Ureter (tissue), 1 donor: ENCODE results near the gene NTM. TPM values are rescaled to one million over a fixed set of nuclear protein-coding genes. Genes with fewer than 3 reads are reported as not detected.

Experiments
- DNase-seq: peaks from one replicate; pipeline ENCODE4 v3.0.0-alpha.2; 2020; ENCODE audit warnings: low spot score
- total RNA-seq: library from RNA; stranded (reverse); gene quantifications from one replicate; pipeline ENCODE4 v1.2.4, GENCODE V29; 2023
- donor health status: DM: yes; HTN: yes; CAD: no.

The NTM gene
- total RNA-seq, 1 donor from 2014 or later: 9.9 TPM

DNA sequence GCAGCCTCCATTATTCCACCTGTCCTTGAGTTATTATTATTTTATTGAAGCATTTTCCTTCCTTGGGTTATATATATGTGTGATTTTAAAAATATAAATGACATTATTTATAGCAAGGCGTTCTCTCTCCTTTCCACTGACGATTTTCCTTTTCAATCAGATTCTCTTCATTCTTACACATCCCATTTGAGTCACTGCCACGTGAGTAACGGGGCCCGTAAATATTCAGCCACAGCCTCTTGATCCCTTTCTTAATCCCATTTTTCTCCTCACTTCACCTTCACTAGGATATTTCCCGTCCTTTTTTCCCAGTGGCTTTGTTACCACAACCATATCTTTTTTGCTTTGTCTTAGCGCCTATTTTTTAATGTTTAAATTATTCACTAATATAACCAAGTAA, 396.2 kb downstream of the NTM start:
- no peak for DNase-seq

DNA sequence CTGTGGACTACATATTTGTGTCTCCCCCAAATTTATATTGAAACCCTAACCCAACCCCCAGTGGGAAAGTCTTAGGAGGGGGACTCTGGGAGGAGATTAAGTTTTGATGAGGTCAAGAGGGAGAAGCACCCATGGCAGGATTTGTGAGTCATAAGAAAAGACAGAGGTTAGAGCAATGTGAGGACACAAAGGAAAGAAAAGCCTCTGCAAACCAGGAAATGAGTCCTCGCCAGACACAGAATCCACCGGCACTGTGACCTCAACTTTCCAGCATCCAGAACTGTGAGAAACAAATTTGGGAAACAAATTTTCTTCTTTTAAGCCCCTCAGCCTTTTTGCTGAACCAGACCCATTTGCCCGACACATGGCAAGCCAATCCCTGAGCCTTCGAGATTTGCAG, 397.0 kb downstream of the NTM start:
- no peak for DNase-seq

DNA sequence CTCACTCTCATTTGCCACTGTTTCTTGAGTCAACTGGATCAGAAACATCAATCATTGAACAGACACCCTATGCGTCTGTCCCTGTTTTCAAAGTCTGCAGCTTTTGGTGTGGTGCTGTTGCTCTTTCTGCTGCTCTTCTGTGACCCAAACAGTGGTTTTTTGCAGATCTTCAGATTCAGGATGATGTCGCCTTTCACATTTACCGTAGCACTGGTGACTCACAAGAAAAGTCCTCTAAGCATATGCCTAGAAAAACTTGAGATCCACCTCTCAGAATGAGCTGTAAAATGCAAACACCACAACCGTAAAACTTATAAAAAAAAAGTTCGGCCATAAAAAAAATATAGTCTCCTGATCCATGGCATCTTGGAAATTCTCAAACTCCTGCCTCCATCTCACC, 400.4 kb downstream of the NTM start:
- DNase-seq: no peak

DNA sequence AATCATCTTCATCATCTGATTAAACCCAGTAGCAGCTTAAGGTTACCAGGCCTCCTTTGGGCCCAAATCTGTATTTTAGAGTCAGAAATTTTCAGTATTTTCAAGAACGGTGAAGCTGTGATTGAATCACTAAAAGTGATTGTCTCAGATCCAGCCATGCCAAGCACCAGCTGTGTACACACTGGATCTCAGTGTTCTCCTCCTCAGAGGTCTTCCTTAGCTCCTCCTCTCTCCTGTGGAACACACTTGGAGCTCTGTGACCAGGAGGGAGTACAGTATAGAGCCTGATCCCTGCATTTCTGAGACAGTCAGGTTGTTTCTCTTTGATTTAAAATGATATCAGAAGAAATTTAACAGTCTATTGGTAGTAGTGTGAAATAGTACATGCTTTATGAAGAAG, 401.1 kb downstream of the NTM start:
- no peak for DNase-seq

DNA sequence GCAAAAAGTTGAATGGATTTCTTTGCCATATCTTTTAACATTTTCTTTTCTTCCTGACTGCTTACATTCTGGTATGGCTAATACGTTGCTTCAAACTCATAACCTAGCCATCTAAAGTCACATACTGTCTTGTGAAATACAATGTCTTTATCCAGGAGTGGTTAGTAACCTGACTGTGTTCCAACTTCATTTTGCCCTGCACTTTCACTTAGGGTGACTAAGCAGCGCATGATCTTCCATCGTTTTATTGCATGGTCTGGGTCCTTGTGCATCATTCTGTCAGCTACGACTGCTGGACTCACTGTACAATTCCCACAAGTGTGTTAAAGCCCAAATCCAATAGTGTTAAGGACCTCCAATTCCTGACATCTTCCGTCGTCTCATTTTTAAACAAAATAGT, 403.2 kb downstream of the NTM start:
- DNase-seq: no peak

DNA sequence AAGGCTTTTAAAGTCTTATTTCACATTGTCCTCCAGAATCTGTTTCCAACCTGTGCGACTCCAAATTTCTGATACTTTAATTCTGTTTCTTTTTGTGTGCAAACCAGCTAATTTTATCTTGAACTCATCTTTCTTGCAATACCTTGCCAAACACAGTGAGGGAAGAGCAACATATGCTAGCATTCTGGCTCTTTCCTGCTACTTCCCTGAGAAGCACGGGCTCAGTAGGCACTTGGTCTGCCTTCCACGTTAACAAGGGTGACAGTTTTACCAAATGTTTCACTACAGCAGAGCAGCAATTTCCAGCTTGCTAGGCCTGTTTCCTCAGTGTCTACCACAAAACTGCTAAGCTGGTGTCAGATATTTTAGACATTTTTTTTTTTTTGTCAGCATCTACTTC, 405.8 kb downstream of the NTM start:
- no peak for DNase-seq

DNA sequence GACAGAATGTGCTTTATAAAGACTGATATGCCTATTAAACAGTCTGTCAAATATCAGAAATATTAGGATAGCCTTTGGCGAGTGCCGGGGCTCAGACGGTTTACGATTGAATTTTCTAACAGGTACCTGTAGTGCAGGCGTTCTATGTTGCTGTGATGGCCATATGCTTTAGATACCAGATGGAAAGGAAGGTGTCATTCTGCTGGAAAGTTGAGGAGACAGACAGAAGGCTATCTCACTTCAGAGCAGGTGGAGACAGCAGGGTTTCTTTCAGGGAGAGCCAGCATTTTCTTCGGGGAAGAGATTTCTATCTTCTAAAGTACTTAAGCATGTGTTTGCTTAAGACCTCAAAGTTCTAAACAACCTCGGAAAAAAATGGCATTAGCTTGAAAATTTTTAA, 415.4 kb downstream of the NTM start:
- no peak for DNase-seq

DNA sequence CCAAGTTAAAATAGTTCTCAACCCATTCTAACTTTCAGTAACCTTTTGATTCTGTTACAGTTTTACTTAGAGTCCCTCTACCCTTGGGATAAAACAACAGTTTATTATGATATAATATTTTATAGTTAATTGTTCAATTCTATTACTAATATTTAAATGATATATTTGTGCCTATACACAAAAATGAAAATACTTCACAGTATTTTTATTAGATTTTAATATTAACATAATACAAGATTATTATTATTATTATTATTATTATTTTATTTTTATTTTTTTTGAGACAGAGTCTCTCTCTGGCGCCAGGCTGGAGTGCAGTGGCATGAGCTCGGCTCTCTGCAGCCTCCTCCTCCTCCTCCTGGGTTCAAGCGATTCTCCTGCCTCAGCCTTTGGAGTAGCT, 416.7 kb downstream of the NTM start:
- DNase-seq: no peak

DNA sequence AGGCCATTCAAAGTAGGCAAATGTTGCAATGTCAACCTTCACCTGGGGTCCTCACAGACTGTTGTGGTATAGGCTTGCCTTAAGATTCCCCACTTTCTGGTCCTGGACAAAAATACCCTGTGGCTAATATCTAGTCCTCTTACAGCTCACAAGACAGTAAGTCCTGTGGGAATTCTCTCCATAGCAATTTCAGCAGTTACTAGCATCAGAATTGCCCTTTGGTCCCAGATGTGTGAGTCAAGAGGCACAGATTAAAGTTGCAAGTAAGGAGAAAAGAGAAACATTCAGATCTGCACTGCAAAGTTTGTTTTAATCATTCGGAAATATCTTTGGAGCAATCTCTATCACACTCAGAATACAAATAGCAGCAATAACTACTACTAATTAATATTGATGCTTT, 420.2 kb downstream of the NTM start:
- DNase-seq: no peak

DNA sequence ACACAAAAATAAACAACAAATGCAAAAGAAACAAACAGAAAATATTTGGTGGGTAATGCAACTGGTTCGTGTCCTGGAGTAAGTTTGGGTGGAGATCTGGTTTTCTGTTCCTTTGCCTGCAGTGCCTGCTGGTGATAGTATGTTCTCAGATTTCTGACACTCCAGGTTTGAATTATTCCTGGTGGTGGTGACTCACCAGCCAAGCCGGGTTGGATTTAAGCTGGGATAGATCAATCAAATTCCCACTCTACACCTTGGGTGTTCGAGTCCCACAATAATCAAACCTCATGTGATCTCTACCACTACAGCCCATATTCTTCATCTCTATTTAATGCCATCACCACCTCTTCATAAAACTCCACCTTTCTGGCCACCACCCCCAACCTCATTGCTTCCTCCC, 421.8 kb downstream of the NTM start:
- no peak for DNase-seq

DNA sequence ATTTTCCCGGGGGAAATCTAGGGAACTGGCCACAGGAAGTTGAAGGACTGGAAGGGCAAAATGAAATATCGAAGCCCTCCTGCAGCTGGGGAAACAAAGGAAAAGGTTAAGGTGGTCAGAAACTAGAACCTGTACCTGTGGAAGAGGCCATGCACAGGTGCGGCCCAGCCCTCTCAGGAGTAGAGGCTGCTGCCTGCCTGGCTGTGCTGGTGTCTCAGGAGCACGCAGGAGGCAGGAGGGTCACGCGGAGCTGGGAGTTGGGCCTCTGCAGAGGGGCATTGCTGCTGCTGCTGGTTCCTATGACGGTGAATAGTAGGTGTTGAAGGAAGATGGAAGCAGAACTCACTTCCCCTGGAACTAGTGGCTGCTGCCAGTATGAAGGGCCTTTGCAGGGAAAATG, 425.7 kb downstream of the NTM start:
- no peak for DNase-seq

DNA sequence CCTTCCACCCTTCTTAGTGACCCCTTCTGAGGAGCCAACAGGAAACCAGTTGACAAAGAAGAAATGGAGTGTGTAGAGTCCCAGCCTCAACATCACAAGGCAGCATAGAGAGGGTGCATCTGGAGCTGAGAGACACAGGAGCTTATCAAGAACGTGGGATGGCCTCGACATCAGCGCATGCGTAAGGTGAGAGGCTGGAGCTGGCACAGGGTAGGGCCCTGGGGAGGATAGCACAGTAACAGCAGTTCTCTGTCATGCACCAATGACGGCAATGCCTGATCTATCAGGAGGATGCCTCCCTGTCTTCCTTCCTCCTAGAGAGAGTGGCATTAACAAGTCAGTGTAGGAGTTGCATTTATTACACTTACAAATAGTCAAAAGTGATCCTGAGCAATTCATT, 426.1 kb downstream of the NTM start:
- DNase-seq: no peak

DNA sequence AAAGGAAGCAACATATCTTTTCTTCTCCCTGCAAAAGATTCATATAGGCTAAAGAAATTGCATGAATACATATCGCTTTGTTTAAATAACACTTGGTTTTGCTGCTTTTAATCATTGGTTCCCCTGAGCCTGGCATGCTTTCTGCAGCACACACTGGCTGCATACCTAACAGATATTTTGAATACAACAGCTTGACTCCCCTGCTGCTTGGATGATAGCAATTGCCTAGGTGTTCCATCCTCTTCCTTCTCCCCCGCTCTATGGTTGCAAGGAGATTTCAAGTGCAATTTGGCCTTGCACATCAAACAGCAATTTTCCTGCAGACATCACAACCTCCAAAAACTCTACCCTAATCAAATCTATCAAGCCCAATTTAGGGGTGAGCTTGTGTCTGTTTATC, 430.0 kb downstream of the NTM start:
- DNase-seq: no peak

DNA sequence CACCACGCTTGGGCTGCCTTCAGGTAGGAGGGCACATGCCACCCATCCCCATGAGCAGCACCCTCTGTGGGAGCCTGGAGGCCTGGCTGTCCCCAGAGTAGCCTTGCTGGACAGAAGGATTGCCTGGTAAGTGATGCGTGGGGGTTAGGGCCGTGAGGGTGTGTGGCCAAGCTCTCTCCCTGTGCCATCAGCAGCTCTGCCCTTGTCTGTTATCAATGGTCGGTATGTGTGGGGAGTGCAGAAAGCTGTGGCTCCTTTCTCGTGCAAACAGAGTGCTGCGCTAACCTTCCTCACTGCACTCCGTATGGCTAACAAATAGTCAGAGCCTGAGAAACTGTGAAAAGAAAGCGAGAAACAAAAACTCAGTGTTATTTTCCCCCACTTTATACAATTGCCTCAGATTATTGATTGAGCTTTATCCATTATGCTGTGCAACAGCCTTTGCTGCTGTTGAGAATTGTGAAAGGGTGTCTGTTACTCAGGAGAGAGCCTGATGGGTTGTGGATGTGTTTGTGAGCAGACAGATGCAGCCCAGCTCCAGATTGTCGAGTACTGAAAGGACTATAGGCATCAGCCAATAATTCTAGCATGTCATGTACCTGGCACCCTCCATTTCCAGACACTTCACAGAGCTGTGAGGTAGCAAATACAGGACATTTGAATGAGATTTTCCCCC, 432.2 kb downstream of the NTM start:
- DNase-seq: no peak

DNA sequence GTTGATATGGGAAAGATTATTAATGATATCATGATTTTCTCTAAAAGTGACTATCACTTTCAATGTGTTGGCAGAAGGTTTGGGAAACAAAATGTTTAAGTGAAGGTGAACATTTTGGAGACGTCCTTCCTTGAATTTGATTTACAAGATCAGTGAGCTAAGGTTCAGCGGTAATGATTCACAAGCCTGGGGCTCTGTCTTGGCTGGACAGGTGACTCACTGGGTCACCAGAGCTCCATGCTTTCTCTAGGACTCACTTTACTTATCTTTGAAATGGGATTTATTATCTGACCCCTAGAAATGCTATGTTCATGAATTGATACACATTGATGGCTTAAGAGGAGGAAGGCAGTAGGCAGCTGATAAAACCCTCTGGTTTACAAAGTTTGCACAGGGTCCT, 437.5 kb downstream of the NTM start:
- no peak for DNase-seq

DNA sequence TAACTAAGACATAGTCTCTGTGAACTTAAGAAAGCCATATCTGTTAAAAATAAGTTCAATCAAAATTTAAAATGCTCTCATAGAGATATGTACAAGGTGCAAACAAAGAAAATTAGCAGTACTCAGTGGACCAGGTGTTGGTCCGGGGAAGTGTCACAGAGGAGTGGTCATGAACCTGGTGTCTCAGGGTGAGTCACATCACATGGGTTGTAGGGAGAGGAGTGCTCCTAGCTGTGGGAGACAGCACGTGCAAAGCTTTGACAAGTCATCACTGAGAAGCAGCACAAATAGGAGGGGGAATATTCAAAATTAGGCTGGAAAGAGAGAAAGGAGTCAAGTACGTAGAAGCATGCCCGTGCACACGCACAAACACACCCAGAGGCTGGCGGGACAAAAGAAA, 438.1 kb downstream of the NTM start:
- DNase-seq: no peak

DNA sequence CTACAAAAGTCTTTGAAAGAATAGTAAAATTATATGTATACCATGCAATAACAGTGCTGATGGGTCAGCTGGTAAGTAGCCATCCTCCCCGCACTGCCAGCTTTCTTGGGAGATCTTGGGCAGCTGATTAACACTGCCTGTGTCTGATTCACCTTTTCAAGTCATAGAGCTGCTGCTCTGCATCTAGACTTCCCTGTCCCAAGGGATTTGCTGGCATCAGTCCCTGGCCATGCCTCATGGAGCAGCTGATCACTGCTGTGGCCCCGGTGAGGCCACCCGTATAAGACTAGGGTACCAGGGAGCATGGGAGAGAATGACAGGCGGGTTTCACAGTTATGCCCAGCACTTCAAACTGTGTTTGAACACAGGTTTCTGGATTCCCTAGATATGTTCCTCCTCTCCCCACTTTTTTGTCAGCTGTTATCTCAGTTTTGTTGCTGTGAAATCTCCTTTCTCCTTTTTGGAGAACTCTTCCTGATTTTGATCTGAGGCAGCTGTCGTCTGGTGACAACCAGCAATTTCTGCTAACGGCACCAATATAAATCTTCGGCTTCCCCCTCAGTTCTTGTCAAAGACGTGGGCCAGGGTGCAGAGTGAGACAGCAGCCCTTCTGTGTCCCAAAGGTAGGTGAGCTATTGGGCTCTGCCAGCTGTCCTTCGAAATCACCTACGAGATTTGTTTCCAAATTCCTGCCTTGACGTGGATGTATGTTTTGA, 438.9 kb downstream of the NTM start:
- no peak for DNase-seq

DNA sequence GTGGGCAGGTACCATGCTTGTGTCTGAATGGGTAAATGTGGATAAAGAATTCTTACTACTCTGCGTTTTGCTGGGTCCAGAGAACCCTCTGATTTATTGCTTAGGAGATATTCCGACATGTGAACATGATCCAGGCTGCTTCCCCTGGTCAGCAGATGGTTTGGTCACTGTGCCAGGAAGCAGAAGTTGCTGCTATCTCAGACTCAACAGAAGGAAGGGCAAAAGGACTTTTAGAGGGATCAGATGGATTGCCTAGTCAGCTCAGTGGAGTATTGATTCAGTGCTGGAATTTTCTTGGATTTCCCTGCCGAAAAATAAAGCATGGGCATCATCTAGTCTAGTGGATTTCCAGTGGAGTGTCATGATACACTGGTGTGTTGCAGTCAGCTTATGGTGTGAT, 440.1 kb downstream of the NTM start:
- DNase-seq: no peak

DNA sequence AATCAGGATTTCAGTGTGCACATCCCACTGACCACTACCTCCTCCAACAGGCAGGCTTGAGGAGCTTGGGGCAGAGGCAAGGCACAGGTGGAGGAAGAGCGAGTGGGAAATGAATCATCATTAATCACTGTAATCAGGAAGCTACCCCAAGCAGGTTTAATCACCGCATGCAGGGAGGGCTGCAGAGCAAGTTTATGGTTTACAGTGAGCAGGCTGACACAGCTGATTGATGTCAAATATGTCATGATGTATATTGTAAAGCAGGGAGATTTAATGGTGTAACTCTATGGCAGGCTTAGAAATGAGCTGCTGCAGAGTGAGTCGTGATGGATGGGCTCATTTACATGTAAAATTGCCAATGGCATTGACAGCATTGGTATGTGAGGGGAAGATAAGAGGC, 441.0 kb downstream of the NTM start:
- DNase-seq: no peak

DNA sequence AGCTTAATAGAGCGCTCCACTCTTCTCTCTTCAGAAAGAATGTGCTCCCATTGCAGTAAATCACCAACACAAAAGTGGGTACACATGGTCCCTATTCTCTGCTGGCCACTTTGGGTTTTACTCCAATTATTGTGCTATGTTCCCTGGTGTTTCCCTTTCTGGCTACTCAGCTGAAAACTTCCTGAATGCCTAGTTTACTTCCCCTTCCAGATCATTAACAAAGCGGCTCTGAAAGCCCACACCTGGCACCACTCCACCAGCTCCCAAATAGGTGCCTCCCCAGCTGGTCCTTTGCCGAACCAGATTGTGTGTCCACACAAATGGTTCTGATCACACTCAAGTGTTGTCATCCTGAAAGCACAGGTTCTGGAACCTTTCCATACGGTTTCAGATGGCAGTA, 443.7 kb downstream of the NTM start:
- DNase-seq: no peak

DNA sequence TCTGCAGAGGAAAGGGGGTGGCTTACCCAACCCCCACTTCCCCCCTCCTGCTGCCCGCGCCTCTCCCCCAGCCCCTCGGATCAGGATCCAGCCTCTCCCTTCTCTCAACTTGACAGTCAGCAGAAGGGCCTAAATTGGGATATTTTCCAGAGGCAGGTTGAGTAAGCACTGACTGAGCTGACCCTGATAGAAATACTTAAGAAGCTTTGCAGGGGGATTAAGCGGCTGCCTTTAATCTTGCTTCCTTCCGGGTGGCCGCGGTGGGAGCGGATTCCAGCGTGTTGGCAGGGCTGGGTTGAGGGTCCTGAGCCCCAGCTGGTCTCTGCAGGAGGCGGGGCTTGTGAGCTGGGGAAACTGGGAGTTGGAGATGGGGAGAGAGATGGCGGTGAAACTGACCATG, 445.2 kb downstream of the NTM start:
- no peak for DNase-seq

DNA sequence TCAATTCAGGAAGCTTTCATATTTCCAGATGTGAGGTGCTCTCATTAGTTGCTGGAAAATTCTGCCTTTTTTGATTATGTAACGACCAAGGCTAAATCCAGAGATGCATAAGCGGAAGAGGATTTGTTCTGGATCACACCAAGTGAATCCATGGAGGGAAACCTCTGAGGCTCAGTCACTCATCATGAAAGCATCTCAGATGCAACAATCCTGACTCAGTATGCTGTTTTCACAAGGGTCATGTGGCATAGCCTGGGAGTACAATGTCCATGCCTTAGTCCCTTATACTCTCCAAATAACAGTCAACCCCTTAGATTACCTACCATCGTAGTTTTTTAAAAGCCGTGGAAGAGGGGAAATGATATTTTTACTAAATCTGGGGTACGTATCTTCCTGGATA, 445.6 kb downstream of the NTM start:
- DNase-seq: no peak

DNA sequence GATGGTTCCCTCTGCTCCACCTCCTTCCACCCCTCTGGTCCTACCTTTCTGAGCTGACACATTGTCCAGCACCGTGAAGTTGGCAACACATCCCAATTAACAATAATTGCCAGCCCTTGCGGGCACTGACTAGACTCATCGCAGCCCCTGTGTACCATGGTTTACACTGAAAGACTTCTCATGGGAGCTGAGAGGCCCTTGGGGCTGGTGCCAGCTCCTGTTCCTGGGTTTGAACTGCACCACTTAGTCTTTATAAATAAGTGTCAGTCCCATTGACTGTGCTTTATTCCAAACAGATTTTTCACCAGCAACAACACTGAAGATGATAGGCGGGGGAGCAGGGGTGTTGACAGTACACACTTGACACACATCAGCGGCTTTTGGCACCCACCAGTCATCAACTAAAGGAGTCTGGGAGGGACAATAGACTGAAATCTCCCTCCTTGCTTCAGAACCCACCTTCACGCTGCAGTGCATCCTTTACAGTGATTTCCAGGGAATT, 447.3 kb downstream of the NTM start:
- DNase-seq: no peak

DNA sequence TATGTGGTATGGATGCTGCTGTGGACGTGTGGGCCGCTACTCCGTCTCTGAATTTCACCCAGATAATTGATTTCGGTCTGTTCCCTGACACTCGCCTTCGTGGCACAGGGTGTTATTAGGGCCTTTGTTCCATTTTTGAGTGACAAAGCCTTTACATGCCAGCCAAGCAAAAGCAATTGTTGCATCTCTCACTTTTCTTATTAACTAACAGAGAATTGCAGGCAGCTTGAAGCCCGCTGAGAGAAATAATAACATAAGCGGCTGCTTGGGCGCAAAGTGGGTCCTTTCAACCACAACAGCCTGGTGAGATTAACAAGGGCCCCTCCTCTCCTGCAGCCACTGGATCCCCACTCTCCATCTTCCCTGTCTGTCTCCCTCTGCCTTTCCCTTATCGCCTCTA, 449.4 kb downstream of the NTM start:
- no peak for DNase-seq
